Measurements from ENCODE around the gene ZNF10.

DNA sequence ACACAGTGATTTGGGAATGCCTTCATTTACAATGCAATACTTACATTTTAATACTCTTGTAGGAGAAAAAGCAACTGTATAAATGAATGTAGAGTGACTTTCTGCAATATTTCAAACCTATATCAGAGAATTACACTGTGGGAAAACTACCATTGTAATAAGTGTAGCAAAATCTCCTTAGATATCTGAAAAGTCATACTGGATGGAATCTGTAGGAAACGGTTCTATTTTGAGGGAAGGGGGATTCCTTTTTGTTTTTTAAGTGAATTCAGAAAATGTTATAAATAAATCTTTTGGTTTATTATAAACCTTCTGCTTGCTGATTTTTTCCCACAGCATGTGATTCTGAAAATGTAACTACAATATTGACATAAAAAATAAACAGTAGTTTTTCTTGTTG lies 23.3 kb upstream of the ZNF10 start:
- TF ChIP-seq POLR2AphosphoS5 (IDR thresholded peaks at IDR 0.05) (no peak), POLR2A (IDR thresholded peaks at IDR 0.05) (no peak)
- TF ChIP-seq, protein P1, sequence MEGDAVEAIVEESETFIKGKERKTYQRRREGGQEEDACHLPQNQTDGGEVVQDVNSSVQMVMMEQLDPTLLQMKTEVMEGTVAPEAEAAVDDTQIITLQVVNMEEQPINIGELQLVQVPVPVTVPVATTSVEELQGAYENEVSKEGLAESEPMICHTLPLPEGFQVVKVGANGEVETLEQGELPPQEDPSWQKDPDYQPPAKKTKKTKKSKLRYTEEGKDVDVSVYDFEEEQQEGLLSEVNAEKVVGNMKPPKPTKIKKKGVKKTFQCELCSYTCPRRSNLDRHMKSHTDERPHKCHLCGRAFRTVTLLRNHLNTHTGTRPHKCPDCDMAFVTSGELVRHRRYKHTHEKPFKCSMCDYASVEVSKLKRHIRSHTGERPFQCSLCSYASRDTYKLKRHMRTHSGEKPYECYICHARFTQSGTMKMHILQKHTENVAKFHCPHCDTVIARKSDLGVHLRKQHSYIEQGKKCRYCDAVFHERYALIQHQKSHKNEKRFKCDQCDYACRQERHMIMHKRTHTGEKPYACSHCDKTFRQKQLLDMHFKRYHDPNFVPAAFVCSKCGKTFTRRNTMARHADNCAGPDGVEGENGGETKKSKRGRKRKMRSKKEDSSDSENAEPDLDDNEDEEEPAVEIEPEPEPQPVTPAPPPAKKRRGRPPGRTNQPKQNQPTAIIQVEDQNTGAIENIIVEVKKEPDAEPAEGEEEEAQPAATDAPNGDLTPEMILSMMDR (IDR thresholded peaks at IDR 0.05) = no peak
